ENCODE measurements around the gene ATP1B3. TPM values are rescaled to one million over a fixed set of nuclear protein-coding genes. Genes with fewer than 3 reads are reported as not detected.

The ATP1B3 gene
- 61.1 and 68.8 TPM in 2 replicates for total RNA-seq

DNA sequence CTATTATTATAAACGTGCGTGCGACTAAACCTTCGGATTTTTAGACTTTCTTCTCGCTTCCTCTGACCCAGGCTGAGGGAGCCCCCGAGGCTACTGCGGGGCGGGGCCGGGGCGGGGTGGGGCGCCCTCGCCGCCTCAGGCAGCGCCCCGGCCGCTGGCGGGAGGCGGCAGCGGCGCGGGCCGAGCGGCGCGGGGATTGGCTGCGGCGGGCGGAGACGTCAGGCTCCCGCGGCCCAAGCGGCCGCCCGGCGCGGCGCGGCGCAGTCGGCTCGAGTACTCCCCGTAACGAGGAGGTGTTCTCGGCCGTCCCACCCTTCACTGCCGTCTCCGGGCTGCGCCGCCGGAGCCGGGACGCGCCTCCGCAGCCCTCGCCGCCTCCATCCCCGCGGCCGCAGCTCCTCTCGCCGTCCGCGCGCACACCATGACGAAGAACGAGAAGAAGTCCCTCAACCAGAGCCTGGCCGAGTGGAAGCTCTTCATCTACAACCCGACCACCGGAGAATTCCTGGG is at the start of gene ATP1B3:
Gene ATP1B3, plus strand, starts transcription at position 263 of the 510 bp plus-strand sequence. Its CDS starts 159 bp downstream, at position 422.
- ChIA-PET CTCF (interaction anchor here (1.5 kb wide), 1 partner anchor 138 kb away, joined by 4 read pairs; the partner anchor contains the start of gene RNF7), POLR2A (interaction anchor here (0.8 to 3.2 kb wide), 5 partner anchors 9 to 139 kb away, joined by 3 to 42 read pairs (median 11); partner anchors contain the start of gene RNF7)
- peak within 1 kb of the TSS; percentile 93 for H3K27ac Mint-ChIP-seq
- DNase-seq (peak; percentile 84), ATAC-seq (ENCODE audit: low read depth) (peak; percentile 80)
- intact Hi-C loops (cut with micrococcal nuclease), result loop anchor here (1.0 to 10.0 kb wide), 12 partner anchors 36 to 1126 kb away; partner anchors contain the start of genes ATR, PXYLP1, RASA2 and SLC25A36
- peak within 1 kb of the TSS; percentile 93 for H3K4me3 Mint-ChIP-seq
- TF ChIP-seq CTCF (IDR thresholded peaks at IDR 0.05), result no peak
- H3K4me1 Mint-ChIP-seq, result peaks cover 32% of the 10 kb centered on the region
- H3K36me3 Mint-ChIP-seq (ENCODE audit: low read depth), result peaks cover 9% of the 10 kb centered on the region
- H3K9me3 Mint-ChIP-seq, result no peaks in the 10 kb centered on the region
- H3K27me3 Mint-ChIP-seq, result no peaks in the 10 kb centered on the region

GRCh38 chr3:141828487-141828886 is 48.0 kb upstream of the ATP1B3 start:
- Mint-ChIP-seq H3K9me3 (no peaks in the 10 kb centered on the region), H3K4me1 (no peaks in the 10 kb centered on the region), H3K36me3 (ENCODE audit: low read depth) (no peaks in the 10 kb centered on the region), H3K27me3 (peaks cover 2% of the 10 kb centered on the region), H3K4me3 (no peak overlapping the region), H3K27ac (no peak overlapping the region)
- DNase-seq, result no peak
- ChIA-PET CTCF (no interaction called here), POLR2A (no interaction called here)
- no peak for TF ChIP-seq CTCF (IDR thresholded peaks at IDR 0.05)
- intact Hi-C loops (cut with micrococcal nuclease), result no loop called here
- ATAC-seq (ENCODE audit: low read depth), result no peak

DNA sequence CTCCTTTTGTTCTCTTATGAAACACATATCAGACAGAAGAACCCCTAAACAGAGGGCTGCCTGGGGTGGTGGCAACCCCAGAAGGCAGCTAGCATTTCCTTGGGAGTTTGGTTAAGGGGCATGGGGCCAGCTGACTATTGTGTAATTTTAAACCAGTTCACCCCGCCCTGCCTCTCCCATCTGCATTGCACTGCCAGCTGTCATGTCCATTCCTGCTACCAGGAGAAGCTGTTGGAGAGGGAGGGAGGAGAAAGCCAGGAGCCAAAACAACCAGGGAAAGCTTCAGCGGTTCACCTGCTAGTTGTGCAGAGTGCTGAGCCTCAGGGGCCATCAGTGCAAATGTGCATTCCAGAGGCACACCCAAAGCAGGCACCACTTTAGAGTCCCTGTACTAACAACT is 47.6 kb upstream of the ATP1B3 start:
- no peak for TF ChIP-seq CTCF (IDR thresholded peaks at IDR 0.05)
- Mint-ChIP-seq H3K36me3 (ENCODE audit: low read depth) (no peaks in the 10 kb centered on the region), H3K4me3 (no peak overlapping the region), H3K27me3 (peaks cover 2% of the 10 kb centered on the region), H3K9me3 (no peaks in the 10 kb centered on the region), H3K27ac (no peak overlapping the region), H3K4me1 (no peaks in the 10 kb centered on the region)
- no peak for ATAC-seq (ENCODE audit: low read depth)
- intact Hi-C loops (cut with micrococcal nuclease), result no loop called here
- ChIA-PET CTCF (no interaction called here), POLR2A (no interaction called here)
- no peak for DNase-seq

DNA sequence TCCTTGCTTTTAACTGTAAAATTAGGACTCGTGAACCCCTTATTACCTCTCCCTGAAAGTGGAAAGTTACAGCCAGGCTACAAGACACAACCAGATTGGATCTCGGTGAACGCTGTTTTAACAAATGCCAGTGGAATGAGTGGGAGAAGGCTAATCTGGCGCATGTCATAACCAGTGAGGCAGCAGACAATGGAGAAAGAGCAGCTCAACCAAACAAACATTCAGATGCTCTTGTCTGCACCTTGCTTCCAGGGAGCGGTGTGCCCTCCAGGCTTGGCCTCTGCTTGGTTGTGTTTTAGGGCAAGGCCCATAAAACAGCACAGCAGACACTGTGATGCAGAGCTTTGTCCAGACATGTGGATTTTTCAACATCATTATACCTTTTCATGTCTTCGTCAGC is 45.9 kb upstream of the ATP1B3 start:
- ChIA-PET POLR2A (no interaction called here), CTCF (no interaction called here)
- peaks cover 2% of the 10 kb centered on the region for H3K27me3 Mint-ChIP-seq
- intact Hi-C loops (cut with micrococcal nuclease), result no loop called here
- H3K4me1 Mint-ChIP-seq, result no peaks in the 10 kb centered on the region
- no peaks in the 10 kb centered on the region for H3K9me3 Mint-ChIP-seq
- H3K4me3 Mint-ChIP-seq, result no peak overlapping the region
- ATAC-seq (ENCODE audit: low read depth), result no peak
- no peak for DNase-seq
- H3K36me3 Mint-ChIP-seq (ENCODE audit: low read depth), result no peaks in the 10 kb centered on the region
- H3K27ac Mint-ChIP-seq, result no peak overlapping the region
- TF ChIP-seq CTCF (IDR thresholded peaks at IDR 0.05), result no peak

- ChIA-PET POLR2A (no interaction called here), CTCF (no interaction called here)
- Mint-ChIP-seq H3K4me1 (no peaks in the 10 kb centered on the region), H3K9me3 (no peaks in the 10 kb centered on the region), H3K4me3 (no peak overlapping the region), H3K36me3 (ENCODE audit: low read depth) (no peaks in the 10 kb centered on the region), H3K27ac (no peak overlapping the region), H3K27me3 (peaks cover 2% of the 10 kb centered on the region)
- no peak for ATAC-seq (ENCODE audit: low read depth)
- DNase-seq, result no peak
- intact Hi-C loops (cut with micrococcal nuclease), result no loop called here
- TF ChIP-seq CTCF (IDR thresholded peaks at IDR 0.05), result no peak
These were observed 42.2 kb upstream of the ATP1B3 start for GRCh38 chr3:141834292-141834691.

All from activated B cell treated with CpG ODN at 0.5 μM for 24 hours (primary cell).